Caco-2 (cell line): ENCODE data around the gene MMP20. TPM values are rescaled to one million over a fixed set of nuclear protein-coding genes. Genes with fewer than 3 reads are reported as not detected.

Experiments used
- BruUV-seq: library from RNA; stranded (reverse); fragments of 400-500 nt; replicated peaks from 2 replicates; lab custom pipeline; 2021; lab: Mats Ljungman, UMichigan
- CTCF ChIA-PET: fragments of 300-600 bp; sonication (Branson Sonifier 250); formaldehyde crosslinking; loops from one replicate; lab custom pipeline; 2022; ENCODE audit warnings: antibody characterized with exemption; lab: Charles Lee
- POLR2A ChIA-PET: fragments of 300-600 bp; sonication (Branson Sonifier 250); formaldehyde crosslinking; loops from one replicate; lab custom pipeline; 2022; ENCODE audit warnings: antibody characterized with exemption; lab: Charles Lee
- DNase-seq, 2 experiments: peaks; one replicate each; pipeline versions ENCODE4 v3.0.0 to v3.0.0-alpha.2; 2020 to 2022
- H3K27me3 ChIP-seq: replicated peaks from 2 replicates; pipeline ENCODE4 v1.6.0; 2011; ENCODE audit warnings: low read length; ENCODE audit not compliant: control insufficient read depth, insufficient read depth
- H3K36me3 ChIP-seq: 2 replicates; pipeline ENCODE4 v1.5.1; 2011; ENCODE audit warnings: low read length; ENCODE audit not compliant: control insufficient read depth, insufficient read depth
- H3K4me1 ChIP-seq: fragments of 250-450 bp; sonication (Bioruptor Pico); 2 replicates; pipeline ENCODE4 v1.5.1; 2020; ENCODE audit warnings: mild to moderate bottlenecking
- H3K4me3 ChIP-seq: 2 replicates; pipeline ENCODE4 v1.5.1; 2011; ENCODE audit warnings: low read depth, mild to moderate bottlenecking, control low read depth, low read length
- H3K9me3 ChIP-seq: fragments of 250-450 bp; sonication (Bioruptor Pico); 2 replicates; pipeline ENCODE4 v1.5.1; 2020; ENCODE audit warnings: mild to moderate bottlenecking, moderate library complexity
- H3K27ac Mint-ChIP-seq: one replicate; pipeline ENCODE4 v1.8.0; 2022; ENCODE audit warnings: mixed read lengths; ENCODE audit not compliant: unreplicated experiment
- H3K27me3 Mint-ChIP-seq: one replicate; pipeline ENCODE4 v1.8.0; 2022; ENCODE audit warnings: mixed read lengths; ENCODE audit not compliant: insufficient read depth, unreplicated experiment
- H3K36me3 Mint-ChIP-seq: one replicate; pipeline ENCODE4 v1.8.0; 2022; ENCODE audit warnings: mild to moderate bottlenecking, mixed read lengths; ENCODE audit not compliant: insufficient read depth, unreplicated experiment
- H3K4me1 Mint-ChIP-seq: one replicate; pipeline ENCODE4 v1.8.0; 2022; ENCODE audit warnings: low read depth, mixed read lengths; ENCODE audit not compliant: unreplicated experiment
- H3K4me3 Mint-ChIP-seq: one replicate; pipeline ENCODE4 v1.8.0; 2022; ENCODE audit warnings: mild to moderate bottlenecking, moderate library complexity, mixed read lengths; ENCODE audit not compliant: unreplicated experiment
- H3K9me3 Mint-ChIP-seq: one replicate; pipeline ENCODE4 v1.8.0; 2022; ENCODE audit warnings: mixed read lengths; ENCODE audit not compliant: unreplicated experiment
- CTCF ChIP-seq, 2 experiments: fragments of 200-600 bp in 1 of 2; IDR thresholded peaks; 1 replicate in 1 of 2; 2 replicates in 1 of 2; pipeline versions ENCODE4 v1.5.1 to v1.8.0; 2011 to 2022; ENCODE audit warnings: antibody characterized with exemption in 1 of 2, control low read depth in 1 of 2, inconsistent platforms in 1 of 2, low read depth in 1 of 2, low read length in 1 of 2, mild to moderate bottlenecking in 1 of 2, moderate library complexity in 1 of 2; ENCODE audit not compliant: insufficient read depth in 1 of 2, severe bottlenecking in 1 of 2, unreplicated experiment in 1 of 2
- intact Hi-C: fragments of 100-400 bp; cut with micrococcal nuclease; formaldehyde crosslinking; loops from one replicate; pipeline ENCODE4 v1.10.0; 2022; ENCODE audit not compliant: unreplicated experiment
- total RNA-seq: library from RNA; stranded (reverse); gene quantifications from 2 replicates; pipeline ENCODE4 v1.2.3, GENCODE V29; 2022

Gene MMP20
- total RNA-seq, 1 experiment from 2014 or later = not detected

GRCh38 chr11:102566112-102566511, 59.0 kb downstream of the MMP20 start:
- no peak overlapping the region for H3K27ac Mint-ChIP-seq

GRCh38 chr11:102564110-102564509, 61.0 kb downstream of the MMP20 start:
- H3K4me1 ChIP-seq = peaks cover 26% of the 10 kb centered on the region
- Mint-ChIP-seq H3K9me3 (peaks cover 40% of the 10 kb centered on the region), H3K27me3 (no peaks in the 10 kb centered on the region), H3K4me3 (no peak overlapping the region), H3K27ac (peak overlapping the region; percentile 10), H3K36me3 (no peaks in the 10 kb centered on the region), H3K4me1 (no peaks in the 10 kb centered on the region)
- H3K9me3 ChIP-seq = peaks cover 43% of the 10 kb centered on the region
- no peak for TF ChIP-seq CTCF (IDR thresholded peaks at IDR 0.05; ENCODE audit: insufficient read depth in 1 of 2, low read depth in 1 of 2, low read length in 1 of 2, severe bottlenecking in 1 of 2, unreplicated experiment in 1 of 2)
- POLR2A ChIA-PET = no interaction called here
- CTCF ChIA-PET = interaction anchor here (0.6 kb wide), 2 partner anchors 24 to 173 kb away, joined by 3 read pairs; no protein-coding TSS in a partner anchor
- intact Hi-C loops = loop anchor here (2.0 kb wide), 1 partner anchor 37 kb away; no protein-coding TSS in a partner anchor
- BruUV-seq = no TSS peak
- H3K27me3 ChIP-seq = no peaks in the 10 kb centered on the region
- DNase-seq = no peak
- no peaks in the 10 kb centered on the region for H3K36me3 ChIP-seq
- no peak overlapping the region for H3K4me3 ChIP-seq

More at GRCh38 chr11:102566112-102566511, 59.0 kb downstream of the MMP20 start:
- TF ChIP-seq CTCF (IDR thresholded peaks at IDR 0.05; ENCODE audit: insufficient read depth in 1 of 2, low read depth in 1 of 2, low read length in 1 of 2, severe bottlenecking in 1 of 2, unreplicated experiment in 1 of 2) = no peak
- CTCF ChIA-PET = no interaction called here
- Mint-ChIP-seq H3K27me3 (no peaks in the 10 kb centered on the region), H3K9me3 (peaks cover 49% of the 10 kb centered on the region), H3K36me3 (no peaks in the 10 kb centered on the region), H3K4me3 (no peak overlapping the region), H3K4me1 (no peaks in the 10 kb centered on the region)
- H3K4me1 ChIP-seq = peaks cover 26% of the 10 kb centered on the region
- no peak for DNase-seq
- BruUV-seq = no TSS peak
- no peaks in the 10 kb centered on the region for H3K36me3 ChIP-seq
- H3K27me3 ChIP-seq = no peaks in the 10 kb centered on the region
- no peak overlapping the region for H3K4me3 ChIP-seq
- H3K9me3 ChIP-seq = peaks cover 43% of the 10 kb centered on the region
- POLR2A ChIA-PET = no interaction called here
- intact Hi-C loops = no loop called here

- DNase-seq = no peak
- Histone ChIP-seq H3K36me3 (no peaks in the 10 kb centered on the region), H3K27me3 (no peaks in the 10 kb centered on the region), H3K9me3 (peaks cover 23% of the 10 kb centered on the region), H3K4me1 (peaks cover 26% of the 10 kb centered on the region), H3K4me3 (no peak overlapping the region)
- no peaks in the 10 kb centered on the region for H3K4me1 Mint-ChIP-seq
- no peak for TF ChIP-seq CTCF (IDR thresholded peaks at IDR 0.05; ENCODE audit: insufficient read depth in 1 of 2, low read depth in 1 of 2, low read length in 1 of 2, severe bottlenecking in 1 of 2, unreplicated experiment in 1 of 2)
- no peak overlapping the region for H3K27ac Mint-ChIP-seq
- ChIA-PET POLR2A (no interaction called here), CTCF (no interaction called here)
- no peaks in the 10 kb centered on the region for H3K36me3 Mint-ChIP-seq
- intact Hi-C loops = no loop called here
- peaks cover 18% of the 10 kb centered on the region for H3K9me3 Mint-ChIP-seq
- H3K27me3 Mint-ChIP-seq = no peaks in the 10 kb centered on the region
- BruUV-seq = no TSS peak
- no peak overlapping the region for H3K4me3 Mint-ChIP-seq
Observed at GRCh38 chr11:102561636-102562035, 63.5 kb downstream of the MMP20 start.
